ENCODE measurements around the gene STRN. TPM values are rescaled to one million over a fixed set of nuclear protein-coding genes. Genes with fewer than 3 reads are reported as not detected.

STRN gene
- total RNA-seq, 2 experiments from 2014 or later = 16.1 to 32.6 TPM

DNA sequence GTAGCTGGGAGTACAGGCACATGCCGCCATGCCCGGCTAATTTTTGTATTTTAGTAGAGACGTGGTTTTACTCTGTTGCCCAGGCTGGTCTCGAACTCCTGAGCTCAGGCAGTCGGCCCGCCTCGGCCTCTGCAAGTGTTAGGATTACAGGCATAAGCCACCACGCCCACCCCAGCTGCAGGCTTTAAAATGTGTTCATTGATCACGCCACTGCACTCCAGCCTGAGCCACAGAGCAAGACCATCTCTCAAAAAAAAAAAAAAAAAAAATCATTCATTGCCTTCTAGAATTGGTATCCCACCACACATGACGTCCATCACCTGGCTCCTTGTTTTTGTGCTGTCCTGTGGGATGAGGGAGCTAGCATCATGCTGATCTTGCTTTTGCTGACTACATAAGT is 142.5 kb downstream of the STRN start:
- no peak for DNase-seq (ENCODE audit: low spot score)
- Histone ChIP-seq H3K4me1 (ENCODE audit: insufficient read depth, low read length, poor library complexity, severe bottlenecking) (no peaks in the 10 kb centered on the region), H3K4me3 (ENCODE audit: low read depth, low read length, poor library complexity, severe bottlenecking) (no peak overlapping the region), H4K20me1 (ENCODE audit: insufficient read depth, low read length) (no peaks in the 10 kb centered on the region), H3K9me2 (ENCODE audit: insufficient read depth, low read length) (no peaks in the 10 kb centered on the region), H3K9me3 (ENCODE audit: low read length) (no peaks in the 10 kb centered on the region), H2AFZ (ENCODE audit: low read length) (no peak overlapping the region), H3K4me2 (ENCODE audit: low read length) (no peak overlapping the region), H3K36me3 (ENCODE audit: insufficient read depth, low read length) (no peaks in the 10 kb centered on the region), H3K79me2 (ENCODE audit: insufficient read depth, low read depth, low read length) (no peaks in the 10 kb centered on the region), H3K27ac (ENCODE audit: low read depth, low read length, poor library complexity, severe bottlenecking) (no peak overlapping the region)
- BruUV-seq (replicated peaks) = no TSS peak
- CTCF ChIA-PET (ENCODE audit: unreplicated experiment) = no interaction called here
- intact Hi-C loops (cut with micrococcal nuclease; ENCODE audit: unreplicated experiment) = no loop called here
- TF ChIP-seq, protein P1, sequence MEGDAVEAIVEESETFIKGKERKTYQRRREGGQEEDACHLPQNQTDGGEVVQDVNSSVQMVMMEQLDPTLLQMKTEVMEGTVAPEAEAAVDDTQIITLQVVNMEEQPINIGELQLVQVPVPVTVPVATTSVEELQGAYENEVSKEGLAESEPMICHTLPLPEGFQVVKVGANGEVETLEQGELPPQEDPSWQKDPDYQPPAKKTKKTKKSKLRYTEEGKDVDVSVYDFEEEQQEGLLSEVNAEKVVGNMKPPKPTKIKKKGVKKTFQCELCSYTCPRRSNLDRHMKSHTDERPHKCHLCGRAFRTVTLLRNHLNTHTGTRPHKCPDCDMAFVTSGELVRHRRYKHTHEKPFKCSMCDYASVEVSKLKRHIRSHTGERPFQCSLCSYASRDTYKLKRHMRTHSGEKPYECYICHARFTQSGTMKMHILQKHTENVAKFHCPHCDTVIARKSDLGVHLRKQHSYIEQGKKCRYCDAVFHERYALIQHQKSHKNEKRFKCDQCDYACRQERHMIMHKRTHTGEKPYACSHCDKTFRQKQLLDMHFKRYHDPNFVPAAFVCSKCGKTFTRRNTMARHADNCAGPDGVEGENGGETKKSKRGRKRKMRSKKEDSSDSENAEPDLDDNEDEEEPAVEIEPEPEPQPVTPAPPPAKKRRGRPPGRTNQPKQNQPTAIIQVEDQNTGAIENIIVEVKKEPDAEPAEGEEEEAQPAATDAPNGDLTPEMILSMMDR (conservative IDR thresholded peaks at IDR 0.05; ENCODE audit: low read length) = no peak
- TF ChIP-seq EZH2phosphoT487 (IDR thresholded peaks at IDR 0.05; ENCODE audit: borderline replicate concordance, low read depth, low read length) = no peak
- POLR2A ChIA-PET = interaction anchor here (0.6 to 0.7 kb wide), 3 partner anchors 231 to 1269 kb away, joined by 3 to 6 read pairs (median 5); no protein-coding TSS in a partner anchor

DNA sequence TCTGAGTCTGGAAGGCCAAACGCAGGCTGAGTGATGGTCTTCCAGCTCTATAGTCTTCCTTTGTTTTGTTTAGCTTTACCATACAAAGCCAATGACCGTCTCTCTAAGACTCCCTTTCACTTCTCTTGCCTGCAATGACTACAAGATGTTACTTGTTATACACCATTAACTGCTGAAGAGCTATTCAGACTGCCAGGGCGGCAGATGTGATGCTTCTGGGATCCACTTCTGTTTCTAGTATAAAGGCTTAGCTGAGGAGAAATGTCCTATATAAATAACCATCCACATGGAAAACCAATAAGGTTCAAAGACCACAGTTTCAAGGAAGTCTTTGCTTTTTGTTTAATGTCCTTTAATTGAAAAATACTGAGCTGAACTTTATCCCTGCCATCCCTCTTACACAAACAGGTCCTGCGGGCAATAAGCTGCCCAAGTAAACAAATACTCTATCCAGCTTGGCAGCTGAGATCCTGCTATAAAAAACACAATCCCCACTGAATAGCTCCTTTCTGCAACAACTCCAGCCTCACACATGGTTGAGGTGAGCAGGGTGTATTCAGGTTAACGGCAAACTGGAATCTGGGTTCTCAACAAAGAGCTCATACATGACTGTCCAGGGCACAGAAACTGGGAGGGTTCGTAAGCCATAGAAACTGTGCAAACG is 145.3 kb downstream of the STRN start:
- no peaks in the 10 kb centered on the region for H3K9me3 ChIP-seq (ENCODE audit: low read length)
- intact Hi-C loops (cut with micrococcal nuclease; ENCODE audit: unreplicated experiment) = no loop called here
- H3K4me3 ChIP-seq (ENCODE audit: low read depth, low read length, poor library complexity, severe bottlenecking) = no peak overlapping the region
- CTCF ChIA-PET (ENCODE audit: unreplicated experiment) = no interaction called here
- DNase-seq (ENCODE audit: low spot score) = no peak
- no peaks in the 10 kb centered on the region for H3K79me2 ChIP-seq (ENCODE audit: insufficient read depth, low read depth, low read length)
- H3K9me2 ChIP-seq (ENCODE audit: insufficient read depth, low read length) = no peaks in the 10 kb centered on the region
- BruUV-seq (replicated peaks) = no TSS peak
- POLR2A ChIA-PET = interaction anchor here (0.5 to 1.0 kb wide), 5 partner anchors 26 to 1180 kb away, joined by 3 to 4 read pairs (median 3); no protein-coding TSS in a partner anchor
- H3K27ac ChIP-seq (ENCODE audit: low read depth, low read length, poor library complexity, severe bottlenecking) = no peak overlapping the region
- no peaks in the 10 kb centered on the region for H3K4me1 ChIP-seq (ENCODE audit: insufficient read depth, low read length, poor library complexity, severe bottlenecking)
- TF ChIP-seq, protein P1 (conservative IDR thresholded peaks at IDR 0.05; ENCODE audit: low read length) = no peak
- TF ChIP-seq EZH2phosphoT487 (IDR thresholded peaks at IDR 0.05; ENCODE audit: borderline replicate concordance, low read depth, low read length) = no peak
- H4K20me1 ChIP-seq (ENCODE audit: insufficient read depth, low read length) = no peaks in the 10 kb centered on the region
- H3K36me3 ChIP-seq (ENCODE audit: insufficient read depth, low read length) = no peaks in the 10 kb centered on the region
- no peak overlapping the region for H3K4me2 ChIP-seq (ENCODE audit: low read length)
- H2AFZ ChIP-seq (ENCODE audit: low read length) = no peak overlapping the region

DNA sequence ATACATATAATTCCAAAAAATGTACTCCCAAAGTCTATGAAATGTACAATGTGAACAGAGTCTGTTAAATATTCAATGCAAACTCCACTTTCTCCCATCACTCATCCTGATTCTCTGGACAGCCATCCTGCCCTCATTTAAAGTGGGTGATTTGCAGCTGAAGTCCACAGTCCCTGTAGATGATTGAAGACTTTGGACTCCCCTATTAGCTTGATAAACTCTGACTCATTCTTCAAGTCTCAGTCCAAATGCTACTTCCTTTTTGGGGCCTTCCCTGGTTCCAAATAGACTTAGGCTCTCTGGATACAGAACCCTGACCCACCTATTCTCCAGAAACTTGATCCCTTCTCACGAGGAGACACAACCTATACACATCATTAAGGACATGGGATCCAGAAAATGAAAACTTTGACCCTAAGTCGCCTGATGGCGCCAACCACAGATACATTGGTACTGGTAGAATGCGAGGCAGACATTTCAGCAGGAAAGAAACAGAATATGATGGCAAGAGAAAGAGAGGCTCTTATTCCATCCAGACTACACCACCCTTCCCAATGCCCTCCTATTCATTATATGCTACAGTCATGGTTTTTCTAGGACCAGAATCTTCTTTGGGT is 147.1 kb downstream of the STRN start:
- H3K4me1 ChIP-seq (ENCODE audit: insufficient read depth, low read length, poor library complexity, severe bottlenecking) = no peaks in the 10 kb centered on the region
- TF ChIP-seq, protein P1 (conservative IDR thresholded peaks at IDR 0.05; ENCODE audit: low read length) = no peak
- TF ChIP-seq EZH2phosphoT487 (IDR thresholded peaks at IDR 0.05; ENCODE audit: borderline replicate concordance, low read depth, low read length) = no peak
- H3K4me3 ChIP-seq (ENCODE audit: low read depth, low read length, poor library complexity, severe bottlenecking) = no peak overlapping the region
- H3K9me2 ChIP-seq (ENCODE audit: insufficient read depth, low read length) = no peaks in the 10 kb centered on the region
- POLR2A ChIA-PET = interaction anchor here (0.6 to 1.0 kb wide), 3 partner anchors 14 to 1646 kb away, joined by 3 to 4 read pairs (median 3); no protein-coding TSS in a partner anchor
- CTCF ChIA-PET (ENCODE audit: unreplicated experiment) = no interaction called here
- no peak overlapping the region for H2AFZ ChIP-seq (ENCODE audit: low read length)
- no peak overlapping the region for H3K27ac ChIP-seq (ENCODE audit: low read depth, low read length, poor library complexity, severe bottlenecking)
- H3K36me3 ChIP-seq (ENCODE audit: insufficient read depth, low read length) = no peaks in the 10 kb centered on the region
- intact Hi-C loops (cut with micrococcal nuclease; ENCODE audit: unreplicated experiment) = no loop called here
- H4K20me1 ChIP-seq (ENCODE audit: insufficient read depth, low read length) = no peaks in the 10 kb centered on the region
- H3K9me3 ChIP-seq (ENCODE audit: low read length) = no peaks in the 10 kb centered on the region
- no peak overlapping the region for H3K4me2 ChIP-seq (ENCODE audit: low read length)
- DNase-seq (ENCODE audit: low spot score) = no peak
- no TSS peak for BruUV-seq (replicated peaks)
- H3K79me2 ChIP-seq (ENCODE audit: insufficient read depth, low read depth, low read length) = no peaks in the 10 kb centered on the region
